HepG2 (cell line): ENCODE results near the gene ATG16L2. TPM values are rescaled to one million over a fixed set of nuclear protein-coding genes. Genes with fewer than 3 reads are reported as not detected.

Source experiments
- FOXA1 ChIP-seq, 2 experiments: fragments of 450-650 bp in 1 of 2; sonication (generic) in 1 of 2; formaldehyde crosslinking in 1 of 2; IDR thresholded peaks; 2 replicates each; pipeline versions ENCODE4 v1.4.0 to v1.6.1; 2016 to 2020; ENCODE audit warnings: missing genetic modification reagents in 1 of 2
- GABPA ChIP-seq, 2 experiments: IDR thresholded peaks; 2 replicates each; pipeline ENCODE4 v1.6.1; 2011 to 2016; ENCODE audit warnings: low read depth in 2 of 2, low read length in 1 of 2, missing biosample characterization in 1 of 2, missing genetic modification characterization in 1 of 2
- HMG20A ChIP-seq: IDR thresholded peaks from 2 replicates; pipeline ENCODE4 v1.6.1; 2016; ENCODE audit warnings: borderline replicate concordance
- KMT2B ChIP-seq: IDR thresholded peaks from 2 replicates; pipeline ENCODE4 v1.6.1; 2016; ENCODE audit warnings: missing genetic modification reagents, missing compliant biosample characterization
- MXD4 ChIP-seq: IDR thresholded peaks from 2 replicates; pipeline ENCODE4 v1.6.1; 2016; ENCODE audit warnings: mild to moderate bottlenecking, missing biosample characterization, missing genetic modification reagents
- PCBP2 ChIP-seq: fragments of 200-400 bp; formaldehyde crosslinking; optimal IDR thresholded peaks from 2 replicates; pipeline ENCODE3; 2018; ENCODE audit warnings: low read length, low read depth; ENCODE audit not compliant: poor library complexity, severe bottlenecking
- TMF1 ChIP-seq: sonication (generic); formaldehyde crosslinking; IDR thresholded peaks from 2 replicates; pipeline ENCODE4 v1.8.1; 2022; ENCODE audit warnings: low read depth, missing genetic modification reagents
- WIZ ChIP-seq: sonication (generic); formaldehyde crosslinking; IDR thresholded peaks from 2 replicates; pipeline ENCODE4 v1.5.1; 2020; ENCODE audit warnings: mild to moderate bottlenecking, missing genetic modification reagents
- polyA plus RNA-seq, 8 experiments: library from polyadenylated mRNA; depleted of rRNA in 3 of 8; stranded (reverse) in 7 of 8; unstranded in 1 of 8; fragments of >200 nt; fragmentation: Illumina TruSeq in 4 of 8; extraction: Trizol in 4 of 8; gene quantifications; 2 replicates each; pipeline versions ENCODE4 v1.2.1 to v1.2.3, GENCODE V29; 2011 to 2016; ENCODE audit warnings: low read depth in 4 of 8, missing spikeins in 1 of 8, mixed read lengths in 1 of 8; ENCODE audit not compliant: insufficient read depth in 1 of 8
- total RNA-seq, 5 experiments: library from RNA; depleted of rRNA; stranded (reverse); fragments of >200 nt; fragmentation: Illumina TruSeq; extraction: Trizol; gene quantifications; 2 replicates each; pipeline ENCODE4 v1.2.3, GENCODE V29; 2016; ENCODE audit warnings: low read depth in 1 of 5
- TF ChIP-seq, protein P1 (sequence below), 2 experiments: fragments of 450-650 bp in 1 of 2; sonication (generic) in 1 of 2; formaldehyde crosslinking in 1 of 2; IDR thresholded peaks; 2 replicates each; pipeline versions ENCODE4 v1.6.1 to v1.8.0; 2016 to 2022; ENCODE audit warnings: antibody characterized with exemption in 1 of 2, mild to moderate bottlenecking in 1 of 2, missing genetic modification reagents in 1 of 2
- TF ChIP-seq, protein P2 (sequence below): sonication (generic); formaldehyde crosslinking; IDR thresholded peaks from 2 replicates; pipeline ENCODE4 v1.5.0; 2020; ENCODE audit warnings: mild to moderate bottlenecking, missing genetic modification reagents, borderline replicate concordance
- TF ChIP-seq, protein P3 (sequence below): sonication (generic); formaldehyde crosslinking; IDR thresholded peaks from 2 replicates; pipeline ENCODE4 v1.4.0; 2020; ENCODE audit warnings: low read depth, mild to moderate bottlenecking, missing genetic modification reagents

Gene ATG16L2
- total and polyA plus RNA-seq, 2 of the 13 experiments (the other 11 are each of a cell fraction or from before 2014, with no cell fraction given): 6.2 to 14.8 TPM

DNA sequence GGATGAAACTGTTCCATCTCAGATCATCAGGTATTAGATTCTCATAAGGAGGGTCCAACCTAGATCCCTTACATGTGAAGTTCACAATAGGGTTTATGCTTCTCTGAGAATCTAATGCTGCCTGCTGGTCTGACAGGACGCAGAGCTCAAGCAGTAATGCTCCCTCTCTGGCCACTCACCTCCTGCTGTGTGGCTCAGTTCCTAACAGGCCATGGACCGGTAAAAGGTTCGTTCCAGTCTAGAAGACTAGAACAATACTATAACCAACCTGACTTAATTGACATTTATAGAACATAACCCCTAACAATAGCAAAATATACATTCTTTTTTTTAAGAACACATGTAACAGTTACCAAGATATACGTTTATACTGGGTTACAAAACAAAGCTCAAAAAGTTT lies 45.8 kb downstream of the ATG16L2 start (continued):
- TF ChIP-seq, protein P1, sequence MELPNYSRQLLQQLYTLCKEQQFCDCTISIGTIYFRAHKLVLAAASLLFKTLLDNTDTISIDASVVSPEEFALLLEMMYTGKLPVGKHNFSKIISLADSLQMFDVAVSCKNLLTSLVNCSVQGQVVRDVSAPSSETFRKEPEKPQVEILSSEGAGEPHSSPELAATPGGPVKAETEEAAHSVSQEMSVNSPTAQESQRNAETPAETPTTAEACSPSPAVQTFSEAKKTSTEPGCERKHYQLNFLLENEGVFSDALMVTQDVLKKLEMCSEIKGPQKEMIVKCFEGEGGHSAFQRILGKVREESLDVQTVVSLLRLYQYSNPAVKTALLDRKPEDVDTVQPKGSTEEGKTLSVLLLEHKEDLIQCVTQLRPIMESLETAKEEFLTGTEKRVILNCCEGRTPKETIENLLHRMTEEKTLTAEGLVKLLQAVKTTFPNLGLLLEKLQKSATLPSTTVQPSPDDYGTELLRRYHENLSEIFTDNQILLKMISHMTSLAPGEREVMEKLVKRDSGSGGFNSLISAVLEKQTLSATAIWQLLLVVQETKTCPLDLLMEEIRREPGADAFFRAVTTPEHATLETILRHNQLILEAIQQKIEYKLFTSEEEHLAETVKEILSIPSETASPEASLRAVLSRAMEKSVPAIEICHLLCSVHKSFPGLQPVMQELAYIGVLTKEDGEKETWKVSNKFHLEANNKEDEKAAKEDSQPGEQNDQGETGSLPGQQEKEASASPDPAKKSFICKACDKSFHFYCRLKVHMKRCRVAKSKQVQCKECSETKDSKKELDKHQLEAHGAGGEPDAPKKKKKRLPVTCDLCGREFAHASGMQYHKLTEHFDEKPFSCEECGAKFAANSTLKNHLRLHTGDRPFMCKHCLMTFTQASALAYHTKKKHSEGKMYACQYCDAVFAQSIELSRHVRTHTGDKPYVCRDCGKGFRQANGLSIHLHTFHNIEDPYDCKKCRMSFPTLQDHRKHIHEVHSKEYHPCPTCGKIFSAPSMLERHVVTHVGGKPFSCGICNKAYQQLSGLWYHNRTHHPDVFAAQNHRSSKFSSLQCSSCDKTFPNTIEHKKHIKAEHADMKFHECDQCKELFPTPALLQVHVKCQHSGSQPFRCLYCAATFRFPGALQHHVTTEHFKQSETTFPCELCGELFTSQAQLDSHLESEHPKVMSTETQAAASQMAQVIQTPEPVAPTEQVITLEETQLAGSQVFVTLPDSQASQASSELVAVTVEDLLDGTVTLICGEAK (IDR thresholded peaks at IDR 0.05): no peak
- TF ChIP-seq, protein P1 (CRISPR knock-in tag; IDR thresholded peaks at IDR 0.05): no peak
- TF ChIP-seq, protein P2, sequence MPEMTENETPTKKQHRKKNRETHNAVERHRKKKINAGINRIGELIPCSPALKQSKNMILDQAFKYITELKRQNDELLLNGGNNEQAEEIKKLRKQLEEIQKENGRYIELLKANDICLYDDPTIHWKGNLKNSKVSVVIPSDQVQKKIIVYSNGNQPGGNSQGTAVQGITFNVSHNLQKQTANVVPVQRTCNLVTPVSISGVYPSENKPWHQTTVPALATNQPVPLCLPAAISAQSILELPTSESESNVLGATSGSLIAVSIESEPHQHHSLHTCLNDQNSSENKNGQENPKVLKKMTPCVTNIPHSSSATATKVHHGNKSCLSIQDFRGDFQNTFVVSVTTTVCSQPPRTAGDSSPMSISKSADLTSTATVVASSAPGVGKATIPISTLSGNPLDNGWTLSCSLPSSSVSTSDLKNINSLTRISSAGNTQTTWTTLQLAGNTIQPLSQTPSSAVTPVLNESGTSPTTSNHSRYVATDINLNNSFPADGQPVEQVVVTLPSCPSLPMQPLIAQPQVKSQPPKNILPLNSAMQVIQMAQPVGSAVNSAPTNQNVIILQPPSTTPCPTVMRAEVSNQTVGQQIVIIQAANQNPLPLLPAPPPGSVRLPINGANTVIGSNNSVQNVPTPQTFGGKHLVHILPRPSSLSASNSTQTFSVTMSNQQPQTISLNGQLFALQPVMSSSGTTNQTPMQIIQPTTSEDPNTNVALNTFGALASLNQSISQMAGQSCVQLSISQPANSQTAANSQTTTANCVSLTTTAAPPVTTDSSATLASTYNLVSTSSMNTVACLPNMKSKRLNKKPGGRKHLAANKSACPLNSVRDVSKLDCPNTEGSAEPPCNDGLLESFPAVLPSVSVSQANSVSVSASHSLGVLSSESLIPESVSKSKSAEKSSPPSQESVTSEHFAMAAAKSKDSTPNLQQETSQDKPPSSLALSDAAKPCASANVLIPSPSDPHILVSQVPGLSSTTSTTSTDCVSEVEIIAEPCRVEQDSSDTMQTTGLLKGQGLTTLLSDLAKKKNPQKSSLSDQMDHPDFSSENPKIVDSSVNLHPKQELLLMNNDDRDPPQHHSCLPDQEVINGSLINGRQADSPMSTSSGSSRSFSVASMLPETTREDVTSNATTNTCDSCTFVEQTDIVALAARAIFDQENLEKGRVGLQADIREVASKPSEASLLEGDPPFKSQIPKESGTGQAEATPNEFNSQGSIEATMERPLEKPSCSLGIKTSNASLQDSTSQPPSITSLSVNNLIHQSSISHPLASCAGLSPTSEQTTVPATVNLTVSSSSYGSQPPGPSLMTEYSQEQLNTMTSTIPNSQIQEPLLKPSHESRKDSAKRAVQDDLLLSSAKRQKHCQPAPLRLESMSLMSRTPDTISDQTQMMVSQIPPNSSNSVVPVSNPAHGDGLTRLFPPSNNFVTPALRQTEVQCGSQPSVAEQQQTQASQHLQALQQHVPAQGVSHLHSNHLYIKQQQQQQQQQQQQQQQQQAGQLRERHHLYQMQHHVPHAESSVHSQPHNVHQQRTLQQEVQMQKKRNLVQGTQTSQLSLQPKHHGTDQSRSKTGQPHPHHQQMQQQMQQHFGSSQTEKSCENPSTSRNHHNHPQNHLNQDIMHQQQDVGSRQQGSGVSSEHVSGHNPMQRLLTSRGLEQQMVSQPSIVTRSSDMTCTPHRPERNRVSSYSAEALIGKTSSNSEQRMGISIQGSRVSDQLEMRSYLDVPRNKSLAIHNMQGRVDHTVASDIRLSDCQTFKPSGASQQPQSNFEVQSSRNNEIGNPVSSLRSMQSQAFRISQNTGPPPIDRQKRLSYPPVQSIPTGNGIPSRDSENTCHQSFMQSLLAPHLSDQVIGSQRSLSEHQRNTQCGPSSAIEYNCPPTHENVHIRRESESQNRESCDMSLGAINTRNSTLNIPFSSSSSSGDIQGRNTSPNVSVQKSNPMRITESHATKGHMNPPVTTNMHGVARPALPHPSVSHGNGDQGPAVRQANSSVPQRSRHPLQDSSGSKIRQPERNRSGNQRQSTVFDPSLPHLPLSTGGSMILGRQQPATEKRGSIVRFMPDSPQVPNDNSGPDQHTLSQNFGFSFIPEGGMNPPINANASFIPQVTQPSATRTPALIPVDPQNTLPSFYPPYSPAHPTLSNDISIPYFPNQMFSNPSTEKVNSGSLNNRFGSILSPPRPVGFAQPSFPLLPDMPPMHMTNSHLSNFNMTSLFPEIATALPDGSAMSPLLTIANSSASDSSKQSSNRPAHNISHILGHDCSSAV (CRISPR knock-in tag): no peak
- TF ChIP-seq WIZ (CRISPR knock-in tag): no peak
- TF ChIP-seq, protein P3, sequence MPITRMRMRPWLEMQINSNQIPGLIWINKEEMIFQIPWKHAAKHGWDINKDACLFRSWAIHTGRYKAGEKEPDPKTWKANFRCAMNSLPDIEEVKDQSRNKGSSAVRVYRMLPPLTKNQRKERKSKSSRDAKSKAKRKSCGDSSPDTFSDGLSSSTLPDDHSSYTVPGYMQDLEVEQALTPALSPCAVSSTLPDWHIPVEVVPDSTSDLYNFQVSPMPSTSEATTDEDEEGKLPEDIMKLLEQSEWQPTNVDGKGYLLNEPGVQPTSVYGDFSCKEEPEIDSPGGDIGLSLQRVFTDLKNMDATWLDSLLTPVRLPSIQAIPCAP (CRISPR knock-in tag): no peak
- TF ChIP-seq GABPA (IDR thresholded peaks at IDR 0.05; ENCODE audit: low read depth, low read length): no peak
- no peak for TF ChIP-seq GABPA (CRISPR knock-in tag; IDR thresholded peaks at IDR 0.05; ENCODE audit: low read depth)
- no peak for TF ChIP-seq PCBP2
- no peak for TF ChIP-seq KMT2B (CRISPR knock-in tag)
- TF ChIP-seq FOXA1 (IDR thresholded peaks at IDR 0.05): no peak
- TF ChIP-seq FOXA1 (CRISPR knock-in tag; IDR thresholded peaks at IDR 0.05): no peak
- TF ChIP-seq MXD4 (CRISPR knock-in tag): no peak
- TF ChIP-seq TMF1 (CRISPR knock-in tag): no peak
- TF ChIP-seq HMG20A: no peak
